ENCODE results near the gene ATP8B2.

- TF ChIP-seq YY1 (IDR thresholded peaks at IDR 0.05; ENCODE audit: low read depth) = no peak
- no peak for TF ChIP-seq RCOR1 (IDR thresholded peaks at IDR 0.05; ENCODE audit: low read length)
Observed at GRCh38 chr1:154344977-154345837, 19.9 kb downstream of the ATP8B2 start.
